HepG2 (cell line): ENCODE results near the gene MNX1. TPM values are rescaled to one million over a fixed set of nuclear protein-coding genes. Genes with fewer than 3 reads are reported as not detected.
A peak's percentile ranks its signal among the peaks of the same experiment; 100 is the strongest.

ENCODE experiments used
- ASH2L ChIP-seq: fragments of 300-600, 200-600 bp; sonication (generic); IDR thresholded peaks from 2 replicates; pipeline ENCODE4 v1.7.0; 2017; ENCODE audit warnings: low read depth, mild to moderate bottlenecking, moderate library complexity, mixed read lengths, low read length; ENCODE audit not compliant: insufficient read length
- BATF2 ChIP-seq: sonication (generic); formaldehyde crosslinking; IDR thresholded peaks from 2 replicates; pipeline ENCODE4 v1.8.0; 2022; ENCODE audit warnings: mild to moderate bottlenecking, missing genetic modification reagents, moderate library complexity
- ETV5 ChIP-seq: IDR thresholded peaks from 2 replicates; pipeline ENCODE4 v1.6.1; 2018; ENCODE audit warnings: missing biosample characterization, missing genetic modification reagents, inconsistent platforms, borderline replicate concordance
- GLI4 ChIP-seq: sonication (generic); formaldehyde crosslinking; IDR thresholded peaks from 2 replicates; pipeline ENCODE4 v1.5.1; 2020; ENCODE audit warnings: missing genetic modification reagents, mild to moderate bottlenecking, moderate library complexity, borderline replicate concordance
- HMGXB4 ChIP-seq, 2 experiments: sonication (generic) in 1 of 2; formaldehyde crosslinking in 1 of 2; IDR thresholded peaks; 2 replicates each; pipeline versions ENCODE4 v1.4.0 to v1.6.1; 2018 to 2020; ENCODE audit warnings: missing genetic modification reagents in 2 of 2, borderline replicate concordance in 1 of 2, low read depth in 1 of 2, mild to moderate bottlenecking in 1 of 2, missing biosample characterization in 1 of 2
- JDP2 ChIP-seq: sonication (generic); formaldehyde crosslinking; IDR thresholded peaks from 2 replicates; pipeline ENCODE4 v1.8.1; 2022; ENCODE audit warnings: missing genetic modification reagents, borderline replicate concordance
- KAT7 ChIP-seq: IDR thresholded peaks from 2 replicates; pipeline ENCODE4 v1.6.1; 2018; ENCODE audit warnings: borderline replicate concordance, missing compliant biosample characterization
- KDM2A ChIP-seq: sonication (generic); formaldehyde crosslinking; IDR thresholded peaks from 2 replicates; pipeline ENCODE4 v1.4.0; 2020; ENCODE audit warnings: low read depth, missing genetic modification reagents, borderline replicate concordance
- RARA ChIP-seq: IDR thresholded peaks from 2 replicates; pipeline ENCODE4 v1.6.1; 2016; ENCODE audit warnings: missing genetic modification reagents, missing compliant biosample characterization
- RERE ChIP-seq: IDR thresholded peaks from 2 replicates; pipeline ENCODE4 v1.6.1; 2016; ENCODE audit warnings: low read depth, missing genetic modification reagents, missing compliant biosample characterization
- RXRB ChIP-seq: IDR thresholded peaks from 2 replicates; pipeline ENCODE4 v1.6.1; 2016; ENCODE audit warnings: borderline replicate concordance, missing genetic modification reagents, missing compliant biosample characterization
- SOX5 ChIP-seq: IDR thresholded peaks from 2 replicates; pipeline ENCODE4 v1.6.1; 2016; ENCODE audit warnings: borderline replicate concordance
- TCF12 ChIP-seq, 2 experiments: fragments of 450-650 bp in 1 of 2; sonication (generic) in 1 of 2; formaldehyde crosslinking in 1 of 2; IDR thresholded peaks; 2 replicates each; pipeline versions ENCODE4 v1.6.1 to v1.8.0; 2017 to 2022; ENCODE audit warnings: antibody characterized with exemption in 1 of 2, mild to moderate bottlenecking in 1 of 2, missing genetic modification reagents in 1 of 2, moderate library complexity in 1 of 2
- ZBTB46 ChIP-seq: sonication (generic); formaldehyde crosslinking; IDR thresholded peaks from 2 replicates; pipeline ENCODE4 v1.4.0; 2020; ENCODE audit warnings: mild to moderate bottlenecking, missing genetic modification reagents, borderline replicate concordance
- ZNF138 ChIP-seq: sonication (generic); formaldehyde crosslinking; IDR thresholded peaks from 2 replicates; pipeline ENCODE4 v1.5.0; 2020; ENCODE audit warnings: mild to moderate bottlenecking, low read depth, missing genetic modification reagents
- ZNF205 ChIP-seq: IDR thresholded peaks from 2 replicates; pipeline ENCODE4 v1.6.1; 2018; ENCODE audit warnings: missing biosample characterization, missing genetic modification reagents
- ZNF577 ChIP-seq: sonication (generic); formaldehyde crosslinking; IDR thresholded peaks from 2 replicates; pipeline ENCODE4 v1.4.0; 2020; ENCODE audit warnings: mild to moderate bottlenecking, low read depth, missing genetic modification reagents, borderline replicate concordance
- ZNF605 ChIP-seq: sonication (generic); formaldehyde crosslinking; IDR thresholded peaks from 2 replicates; pipeline ENCODE4 v1.8.0; 2022; ENCODE audit warnings: mild to moderate bottlenecking, missing genetic modification reagents
- polyA plus RNA-seq, 8 experiments: library from polyadenylated mRNA; depleted of rRNA in 3 of 8; stranded (reverse) in 7 of 8; unstranded in 1 of 8; fragments of >200 nt; fragmentation: Illumina TruSeq in 4 of 8; extraction: Trizol in 4 of 8; gene quantifications; 2 replicates each; pipeline versions ENCODE4 v1.2.1 to v1.2.3, GENCODE V29; 2011 to 2016; ENCODE audit warnings: low read depth in 4 of 8, missing spikeins in 1 of 8, mixed read lengths in 1 of 8; ENCODE audit not compliant: insufficient read depth in 1 of 8
- total RNA-seq, 5 experiments: library from RNA; depleted of rRNA; stranded (reverse); fragments of >200 nt; fragmentation: Illumina TruSeq; extraction: Trizol; gene quantifications; 2 replicates each; pipeline ENCODE4 v1.2.3, GENCODE V29; 2016; ENCODE audit warnings: low read depth in 1 of 5

MNX1 gene
- total and polyA plus RNA-seq, 2 of the 13 experiments (the other 11 are each of a cell fraction or from before 2014, with no cell fraction given), result 0.94 to 6.1 TPM

- TF ChIP-seq BATF2 (CRISPR knock-in tag) (0 out of 2 replicates have a peak, but pooled peaks have one; percentile 37), RARA (CRISPR knock-in tag) (peak; percentile 91), KDM2A (CRISPR knock-in tag) (peak; percentile 29; the same call in 1 of the 2 replicates), SOX5 (CRISPR knock-in tag) (peak; percentile 73; the same call in 1 of the 2 replicates), ZNF138 (no peak), HMGXB4 (CRISPR knock-in tag; IDR thresholded peaks at IDR 0.05; ENCODE audit: borderline replicate concordance in 1 of 2, low read depth in 1 of 2) (peak in 1 of 2 experiments; percentile 3; a peak in 1 of 4 replicates), RXRB (CRISPR knock-in tag) (peak; percentile 83), ZNF577 (CRISPR knock-in tag) (no peak), ASH2L (peak; percentile 3), ZNF205 (0 out of 2 replicates have a peak, but pooled peaks have one; percentile 25), ZNF605 (CRISPR knock-in tag) (no peak), JDP2 (CRISPR knock-in tag) (no peak), ZBTB46 (no peak), TCF12 (IDR thresholded peaks at IDR 0.05) (no peak), TCF12 (CRISPR knock-in tag; IDR thresholded peaks at IDR 0.05) (no peak), ETV5 (CRISPR knock-in tag) (peak; percentile 61; the same call in 1 of the 2 replicates), GLI4 (CRISPR knock-in tag) (no peak), KAT7 (no peak), RERE (CRISPR knock-in tag) (peak; percentile 92)
Observed at GRCh38 chr7:157011333-157012112, 1.1 kb upstream of the MNX1 start (continued).
